GM21529 (cell line): Measurements from ENCODE around the gene OGG1.

Experiments used
- ATAC-seq: cut with Tn5 transposase; IDR thresholded peaks from one replicate; pipeline ENCODE4 v1.9.1; 2021; ENCODE audit not compliant: unreplicated experiment

Gene OGG1

GRCh38 chr3:9781978-9782603 is 32.3 kb downstream of the OGG1 start:
- ATAC-seq: no peak

- ATAC-seq: no peak
These were observed 33.0 kb downstream of the OGG1 start for GRCh38 chr3:9782770-9783169.

- ATAC-seq: no peak
These were observed 34.2 kb downstream of the OGG1 start for GRCh38 chr3:9783954-9784353.

GRCh38 chr3:9784965-9785364 is 35.2 kb downstream of the OGG1 start:
- ATAC-seq: no peak

- no peak for ATAC-seq
These were observed 35.9 kb downstream of the OGG1 start for GRCh38 chr3:9785602-9786001.

- ATAC-seq: no peak
These were observed 36.5 kb downstream of the OGG1 start for GRCh38 chr3:9786209-9786739.

GRCh38 chr3:9786825-9787669 is 37.3 kb downstream of the OGG1 start:
- no peak for ATAC-seq

- no peak for ATAC-seq
These were observed 38.0 kb downstream of the OGG1 start for GRCh38 chr3:9787714-9788113.

GRCh38 chr3:9791127-9791526 is 41.4 kb downstream of the OGG1 start:
- ATAC-seq: no peak

GRCh38 chr3:9791790-9792404 is 42.1 kb downstream of the OGG1 start:
- ATAC-seq: no peak

GRCh38 chr3:9792405-9793160 is 42.8 kb downstream of the OGG1 start, which contains the start of the genes ARPC4 and TADA3:
TSS of gene ARPC4 (plus strand) at chr3:9793082. CDS start at chr3:9793122, 40 bp downstream.
TSS of gene TADA3 (minus strand) at chr3:9792473. CDS start at chr3:9791466, 1,007 bp downstream.
- ATAC-seq: peak; percentile 82

GRCh38 chr3:9793161-9793781 is 43.5 kb downstream of the OGG1 start:
- ATAC-seq: no peak

- ATAC-seq: no peak
These were observed 44.6 kb downstream of the OGG1 start for GRCh38 chr3:9794400-9794799.

- no peak for ATAC-seq
These were observed 45.5 kb downstream of the OGG1 start for GRCh38 chr3:9795207-9795606.

- ATAC-seq: no peak
These were observed 47.6 kb downstream of the OGG1 start for GRCh38 chr3:9797196-9797945.

GRCh38 chr3:9800529-9800928 is 50.8 kb downstream of the OGG1 start:
- ATAC-seq: no peak

- ATAC-seq: no peak
These were observed 53.7 kb downstream of the OGG1 start for GRCh38 chr3:9803494-9803893.

- ATAC-seq: no peak
These were observed 55.2 kb downstream of the OGG1 start for GRCh38 chr3:9804996-9805395.

- ATAC-seq: no peak
These were observed 56.4 kb downstream of the OGG1 start for GRCh38 chr3:9806137-9806536.
